ENCODE results near the gene CPNE6. TPM values are rescaled to one million over a fixed set of nuclear protein-coding genes. Genes with fewer than 3 reads are reported as not detected.
A peak's percentile ranks its signal among the peaks of the same experiment; 100 is the strongest.

CPNE6 gene
- total RNA-seq, 2 donors from 2014 or later: 1.8 to 8.8 TPM

- H3K27me3 ChIP-seq (replicated peaks; ENCODE audit: insufficient read depth): no peaks in the 10 kb centered on the region
- no peak for DNase-seq (ENCODE audit: low spot score)
- H3K9me3 ChIP-seq: no peaks in the 10 kb centered on the region
- intact Hi-C loops (cut with DNase I): loop anchor here (5.0 kb wide), 1 partner anchor 49 kb away; no protein-coding TSS in a partner anchor
- H3K4me1 ChIP-seq (replicated peaks): no peaks in the 10 kb centered on the region
- no peak overlapping the region for H3K4me3 ChIP-seq
- WGBS: 89% methylated on average over 4 of the region's 4 CpGs
- TF ChIP-seq POLR2A (IDR thresholded peaks at IDR 0.05) (no peak), CTCF (IDR thresholded peaks at IDR 0.05) (no peak), POLR2AphosphoS5 (IDR thresholded peaks at IDR 0.05) (no peak)
- no peak overlapping the region for H3K27ac ChIP-seq
- no peaks in the 10 kb centered on the region for H3K36me3 ChIP-seq
These were observed 35.4 kb downstream of the CPNE6 start for GRCh38 chr14:24106672-24107271.

GRCh38 chr14:24108336-24108874 lies 37.0 kb downstream of the CPNE6 start:
- no peak for DNase-seq (ENCODE audit: low spot score)
- Histone ChIP-seq H3K27ac (no peak overlapping the region), H3K9me3 (no peaks in the 10 kb centered on the region), H3K4me1 (replicated peaks) (no peaks in the 10 kb centered on the region), H3K36me3 (no peaks in the 10 kb centered on the region), H3K27me3 (replicated peaks; ENCODE audit: insufficient read depth) (no peaks in the 10 kb centered on the region), H3K4me3 (no peak overlapping the region)
- WGBS: 48% methylated on average over 5 of the region's 5 CpGs
- intact Hi-C loops (cut with DNase I): loop anchor here (5.0 kb wide), 1 partner anchor 51 kb away; no protein-coding TSS in a partner anchor
- TF ChIP-seq POLR2A (IDR thresholded peaks at IDR 0.05) (no peak), POLR2AphosphoS5 (IDR thresholded peaks at IDR 0.05) (no peak), CTCF (IDR thresholded peaks at IDR 0.05) (no peak)

- no peak for DNase-seq (ENCODE audit: low spot score)
- intact Hi-C loops (cut with DNase I): no loop called here
- Histone ChIP-seq H3K9me3 (no peaks in the 10 kb centered on the region), H3K27me3 (replicated peaks; ENCODE audit: insufficient read depth) (no peaks in the 10 kb centered on the region), H3K36me3 (no peaks in the 10 kb centered on the region), H3K4me1 (replicated peaks) (no peaks in the 10 kb centered on the region), H3K27ac (no peak overlapping the region), H3K4me3 (no peak overlapping the region)
- TF ChIP-seq POLR2AphosphoS5 (IDR thresholded peaks at IDR 0.05) (no peak), POLR2A (IDR thresholded peaks at IDR 0.05) (no peak), CTCF (IDR thresholded peaks at IDR 0.05) (no peak)
- 87% methylated on average over 9 of the region's 9 CpGs for WGBS
These were observed 38.7 kb downstream of the CPNE6 start for GRCh38 chr14:24110060-24110459.

GRCh38 chr14:24110523-24110922 lies 39.2 kb downstream of the CPNE6 start:
- H3K4me1 ChIP-seq (replicated peaks): no peaks in the 10 kb centered on the region
- H3K27me3 ChIP-seq (replicated peaks; ENCODE audit: insufficient read depth): no peaks in the 10 kb centered on the region
- WGBS: 48% methylated on average over 1 of the region's 1 CpG
- no peak for DNase-seq (ENCODE audit: low spot score)
- no peaks in the 10 kb centered on the region for H3K36me3 ChIP-seq
- no peak overlapping the region for H3K27ac ChIP-seq
- TF ChIP-seq POLR2AphosphoS5 (IDR thresholded peaks at IDR 0.05) (no peak), POLR2A (IDR thresholded peaks at IDR 0.05) (no peak), CTCF (IDR thresholded peaks at IDR 0.05) (no peak)
- intact Hi-C loops (cut with DNase I): no loop called here
- H3K9me3 ChIP-seq: no peaks in the 10 kb centered on the region
- H3K4me3 ChIP-seq: no peak overlapping the region

GRCh38 chr14:24113379-24113800 lies 42.0 kb downstream of the CPNE6 start:
- 11% methylated on average over 15 of the region's 15 CpGs for WGBS
- H3K4me1 ChIP-seq (replicated peaks): peaks cover 4% of the 10 kb centered on the region
- no peak for DNase-seq (ENCODE audit: low spot score)
- intact Hi-C loops (cut with DNase I): no loop called here
- H3K4me3 ChIP-seq: peak overlapping the region; percentile 62 to 69
- H3K27ac ChIP-seq: peak overlapping the region; percentile 99
- no peaks in the 10 kb centered on the region for H3K9me3 ChIP-seq
- H3K36me3 ChIP-seq: peaks cover 0 to under 1% of the 10 kb centered on the region in 2 donors
- TF ChIP-seq CTCF (IDR thresholded peaks at IDR 0.05) (no peak), POLR2AphosphoS5 (IDR thresholded peaks at IDR 0.05) (no peak), POLR2A (IDR thresholded peaks at IDR 0.05) (no peak)
- no peaks in the 10 kb centered on the region for H3K27me3 ChIP-seq (replicated peaks; ENCODE audit: insufficient read depth)
